HepG2 (cell line): ENCODE data around the gene NAA25. TPM values are rescaled to one million over a fixed set of nuclear protein-coding genes. Genes with fewer than 3 reads are reported as not detected.

Source experiments
- AFF4 ChIP-seq: sonication (generic); formaldehyde crosslinking; IDR thresholded peaks from 2 replicates; pipeline ENCODE4 v1.4.0; 2020; ENCODE audit warnings: missing genetic modification reagents
- BORCS8-MEF2B ChIP-seq: sonication (generic); formaldehyde crosslinking; IDR thresholded peaks from 2 replicates; pipeline ENCODE4 v1.8.0; 2022; ENCODE audit warnings: mild to moderate bottlenecking, missing genetic modification reagents
- DPF2 ChIP-seq: sonication (generic); formaldehyde crosslinking; IDR thresholded peaks from 2 replicates; pipeline ENCODE4 v1.4.0; 2020; ENCODE audit warnings: mild to moderate bottlenecking, low read depth, missing genetic modification reagents, borderline replicate concordance
- HDAC1 ChIP-seq: sonication (generic); formaldehyde crosslinking; IDR thresholded peaks from 2 replicates; pipeline ENCODE4 v1.5.1; 2020; ENCODE audit warnings: mild to moderate bottlenecking, missing genetic modification reagents
- HNRNPL ChIP-seq: fragments of 200-400 bp; formaldehyde crosslinking; IDR thresholded peaks from 2 replicates; pipeline ENCODE4 v1.6.1; 2017; ENCODE audit warnings: mild to moderate bottlenecking, low read depth, low read length
- IRF2 ChIP-seq: IDR thresholded peaks from 2 replicates; pipeline ENCODE4 v1.6.1; 2018; ENCODE audit warnings: missing genetic modification reagents, missing compliant biosample characterization
- PHB2 ChIP-seq: fragments of 450-650 bp; IDR thresholded peaks from 2 replicates; pipeline ENCODE4 v1.6.1; 2018; ENCODE audit not compliant: partially characterized antibody
- SIX4 ChIP-seq: sonication (generic); formaldehyde crosslinking; IDR thresholded peaks from 2 replicates; pipeline ENCODE4 v1.4.0; 2020; ENCODE audit warnings: missing genetic modification reagents
- ZBTB34 ChIP-seq: sonication (generic); formaldehyde crosslinking; IDR thresholded peaks from 2 replicates; pipeline ENCODE4 v1.8.0; 2022; ENCODE audit warnings: mild to moderate bottlenecking, missing genetic modification reagents
- ZBTB43 ChIP-seq: sonication (generic); formaldehyde crosslinking; conservative IDR thresholded peaks from 2 replicates; pipeline ENCODE4 v1.4.0; 2020; ENCODE audit warnings: missing genetic modification reagents
- ZNF136 ChIP-seq: sonication (generic); formaldehyde crosslinking; IDR thresholded peaks from 2 replicates; pipeline ENCODE4 v1.8.1; 2022; ENCODE audit warnings: low read depth, mild to moderate bottlenecking, moderate library complexity, missing genetic modification reagents
- ZNF263 ChIP-seq: sonication (generic); formaldehyde crosslinking; IDR thresholded peaks from 2 replicates; pipeline ENCODE4 v1.4.0; 2020; ENCODE audit warnings: missing genetic modification reagents
- ZNF331 ChIP-seq: sonication (generic); formaldehyde crosslinking; IDR thresholded peaks from 2 replicates; pipeline ENCODE4 v1.4.0; 2020; ENCODE audit warnings: missing genetic modification reagents
- ZNF432 ChIP-seq: sonication (generic); formaldehyde crosslinking; IDR thresholded peaks from 2 replicates; pipeline ENCODE4 v1.5.0; 2020; ENCODE audit warnings: missing genetic modification reagents, mild to moderate bottlenecking, borderline replicate concordance
- ZNF496 ChIP-seq: sonication (generic); formaldehyde crosslinking; IDR thresholded peaks from 2 replicates; pipeline ENCODE4 v1.8.1; 2023; ENCODE audit warnings: mild to moderate bottlenecking, moderate library complexity, missing genetic modification reagents; ENCODE audit not compliant: insufficient replicate concordance
- ZNF501 ChIP-seq: sonication (generic); formaldehyde crosslinking; IDR thresholded peaks from 2 replicates; pipeline ENCODE4 v1.5.1; 2020; ENCODE audit warnings: mild to moderate bottlenecking, moderate library complexity, missing genetic modification reagents
- ZNF562 ChIP-seq: sonication (generic); formaldehyde crosslinking; IDR thresholded peaks from 2 replicates; pipeline ENCODE4 v1.8.0; 2022; ENCODE audit warnings: missing genetic modification reagents, borderline replicate concordance
- ZNF652 ChIP-seq: IDR thresholded peaks from 2 replicates; pipeline ENCODE4 v1.6.1; 2016; ENCODE audit warnings: low read depth, borderline replicate concordance
- ZNF674 ChIP-seq: sonication (generic); formaldehyde crosslinking; IDR thresholded peaks from 2 replicates; pipeline ENCODE4 v1.5.0; 2020; ENCODE audit warnings: low read depth, mild to moderate bottlenecking, missing genetic modification reagents
- ZNF781 ChIP-seq: sonication (generic); formaldehyde crosslinking; IDR thresholded peaks from 2 replicates; pipeline ENCODE4 v1.5.1; 2020; ENCODE audit warnings: borderline replicate concordance, mild to moderate bottlenecking, missing genetic modification reagents; ENCODE audit errors: not compliant biosample characterization
- ZNF788 ChIP-seq: sonication (generic); formaldehyde crosslinking; IDR thresholded peaks from 2 replicates; pipeline ENCODE4 v1.5.0; 2020; ENCODE audit warnings: mild to moderate bottlenecking, missing genetic modification reagents, borderline replicate concordance
- ZNF816 ChIP-seq: sonication (generic); formaldehyde crosslinking; IDR thresholded peaks from 2 replicates; pipeline ENCODE4 v1.8.0; 2022; ENCODE audit warnings: missing genetic modification reagents, mild to moderate bottlenecking, borderline replicate concordance
- polyA plus RNA-seq, 8 experiments: library from polyadenylated mRNA; depleted of rRNA in 3 of 8; stranded (reverse) in 7 of 8; unstranded in 1 of 8; fragments of >200 nt; fragmentation: Illumina TruSeq in 4 of 8; extraction: Trizol in 4 of 8; gene quantifications; 2 replicates each; pipeline versions ENCODE4 v1.2.1 to v1.2.3, GENCODE V29; 2011 to 2016; ENCODE audit warnings: low read depth in 4 of 8, missing spikeins in 1 of 8, mixed read lengths in 1 of 8; ENCODE audit not compliant: insufficient read depth in 1 of 8
- total RNA-seq, 5 experiments: library from RNA; depleted of rRNA; stranded (reverse); fragments of >200 nt; fragmentation: Illumina TruSeq; extraction: Trizol; gene quantifications; 2 replicates each; pipeline ENCODE4 v1.2.3, GENCODE V29; 2016; ENCODE audit warnings: low read depth in 1 of 5
- TF ChIP-seq, protein P1 (sequence below): sonication (generic); formaldehyde crosslinking; IDR thresholded peaks from 2 replicates; pipeline ENCODE4 v1.5.0; 2020; ENCODE audit warnings: missing genetic modification reagents

NAA25 gene
- total and polyA plus RNA-seq, 2 of the 13 experiments (the other 11 are each of a cell fraction or from before 2014, with no cell fraction given), result 11.4 to 32.0 TPM

DNA sequence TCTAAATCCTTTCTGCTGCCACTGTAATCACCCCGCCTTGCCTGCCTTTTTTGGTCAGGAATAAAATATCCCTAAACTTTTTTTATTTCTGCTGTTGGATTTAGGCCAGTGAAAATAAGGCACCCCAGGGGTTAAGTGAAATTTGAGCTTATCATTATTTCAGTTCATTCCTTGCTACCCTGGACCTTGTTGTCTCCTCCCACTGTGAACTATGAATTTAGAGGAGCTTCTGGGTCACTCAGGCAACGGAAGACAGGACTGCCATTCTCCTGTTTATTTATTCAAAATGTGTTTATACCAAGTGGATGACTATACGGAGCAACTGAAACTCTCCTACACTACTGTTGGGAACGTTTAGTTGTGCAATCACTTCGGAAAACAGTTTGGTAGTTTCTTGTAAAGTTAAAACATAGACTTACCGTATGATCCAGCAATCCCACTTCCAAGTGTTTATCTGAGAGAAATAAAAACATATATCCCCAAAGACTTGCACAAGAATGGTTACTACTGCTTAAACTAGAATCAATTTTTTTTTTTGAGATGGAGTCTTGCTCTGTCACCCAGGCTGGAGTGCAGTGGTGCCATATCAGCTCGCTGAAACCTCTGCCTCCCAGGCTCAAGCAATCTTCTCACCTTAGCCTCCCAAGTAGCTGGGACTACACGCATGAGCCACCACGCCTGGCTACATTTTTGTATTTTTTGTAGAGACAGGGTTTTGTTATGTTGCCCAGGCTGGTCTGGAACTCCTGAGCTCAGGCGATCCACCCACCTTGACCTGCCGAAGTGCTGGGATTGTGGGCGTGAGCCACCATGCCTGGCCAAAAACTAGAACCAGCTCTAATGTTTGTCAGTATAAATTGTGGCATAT lies 14.5 kb upstream of the NAA25 start (continued):
- TF ChIP-seq HNRNPL (no peak), ZNF562 (no peak), ZNF816 (no peak), ZNF788 (no peak), DPF2 (no peak), ZNF263 (no peak), IRF2 (CRISPR knock-in tag) (no peak), PHB2 (no peak), ZNF136 (CRISPR knock-in tag) (no peak), ZNF652 (CRISPR knock-in tag) (peak; percentile 97), BORCS8-MEF2B (CRISPR knock-in tag) (no peak), ZNF496 (CRISPR knock-in tag) (no peak), AFF4 (CRISPR knock-in tag) (no peak), ZNF432 (no peak), ZNF781 (no peak), HDAC1 (CRISPR knock-in tag) (no peak; the same call in 1 of the 2 replicates), ZBTB43 (no peak), ZNF674 (CRISPR knock-in tag) (no peak), SIX4 (CRISPR knock-in tag) (peak; percentile 98), ZNF501 (CRISPR knock-in tag) (no peak), ZNF331 (no peak; the same call in 1 of the 2 replicates), ZBTB34 (0 out of 2 replicates have a peak, but pooled peaks have one; percentile 42)
- TF ChIP-seq, protein P1, sequence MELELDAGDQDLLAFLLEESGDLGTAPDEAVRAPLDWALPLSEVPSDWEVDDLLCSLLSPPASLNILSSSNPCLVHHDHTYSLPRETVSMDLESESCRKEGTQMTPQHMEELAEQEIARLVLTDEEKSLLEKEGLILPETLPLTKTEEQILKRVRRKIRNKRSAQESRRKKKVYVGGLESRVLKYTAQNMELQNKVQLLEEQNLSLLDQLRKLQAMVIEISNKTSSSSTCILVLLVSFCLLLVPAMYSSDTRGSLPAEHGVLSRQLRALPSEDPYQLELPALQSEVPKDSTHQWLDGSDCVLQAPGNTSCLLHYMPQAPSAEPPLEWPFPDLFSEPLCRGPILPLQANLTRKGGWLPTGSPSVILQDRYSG (CRISPR knock-in tag), result no peak
